GM12872 (cell line): ENCODE measurements around the gene EIF3J.

Experiments
- TF ChIP-seq, protein P1 (sequence below): IDR thresholded peaks from 3 replicates; pipeline ENCODE4 v1.5.1; 2011; ENCODE audit warnings: low read depth, mild to moderate bottlenecking, low read length, moderate library complexity; ENCODE audit not compliant: insufficient read depth

The EIF3J gene

GRCh38 chr15:44545913-44546802 is 9.2 kb downstream of the EIF3J start:
- TF ChIP-seq, protein P1, sequence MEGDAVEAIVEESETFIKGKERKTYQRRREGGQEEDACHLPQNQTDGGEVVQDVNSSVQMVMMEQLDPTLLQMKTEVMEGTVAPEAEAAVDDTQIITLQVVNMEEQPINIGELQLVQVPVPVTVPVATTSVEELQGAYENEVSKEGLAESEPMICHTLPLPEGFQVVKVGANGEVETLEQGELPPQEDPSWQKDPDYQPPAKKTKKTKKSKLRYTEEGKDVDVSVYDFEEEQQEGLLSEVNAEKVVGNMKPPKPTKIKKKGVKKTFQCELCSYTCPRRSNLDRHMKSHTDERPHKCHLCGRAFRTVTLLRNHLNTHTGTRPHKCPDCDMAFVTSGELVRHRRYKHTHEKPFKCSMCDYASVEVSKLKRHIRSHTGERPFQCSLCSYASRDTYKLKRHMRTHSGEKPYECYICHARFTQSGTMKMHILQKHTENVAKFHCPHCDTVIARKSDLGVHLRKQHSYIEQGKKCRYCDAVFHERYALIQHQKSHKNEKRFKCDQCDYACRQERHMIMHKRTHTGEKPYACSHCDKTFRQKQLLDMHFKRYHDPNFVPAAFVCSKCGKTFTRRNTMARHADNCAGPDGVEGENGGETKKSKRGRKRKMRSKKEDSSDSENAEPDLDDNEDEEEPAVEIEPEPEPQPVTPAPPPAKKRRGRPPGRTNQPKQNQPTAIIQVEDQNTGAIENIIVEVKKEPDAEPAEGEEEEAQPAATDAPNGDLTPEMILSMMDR: peak; percentile 49; the same call in 2 of the 3 replicates

GRCh38 chr15:44550256-44550655 is 13.3 kb downstream of the EIF3J start:
- TF ChIP-seq, protein P1: peak; percentile 24; the same call in 1 of the 3 replicates

DNA sequence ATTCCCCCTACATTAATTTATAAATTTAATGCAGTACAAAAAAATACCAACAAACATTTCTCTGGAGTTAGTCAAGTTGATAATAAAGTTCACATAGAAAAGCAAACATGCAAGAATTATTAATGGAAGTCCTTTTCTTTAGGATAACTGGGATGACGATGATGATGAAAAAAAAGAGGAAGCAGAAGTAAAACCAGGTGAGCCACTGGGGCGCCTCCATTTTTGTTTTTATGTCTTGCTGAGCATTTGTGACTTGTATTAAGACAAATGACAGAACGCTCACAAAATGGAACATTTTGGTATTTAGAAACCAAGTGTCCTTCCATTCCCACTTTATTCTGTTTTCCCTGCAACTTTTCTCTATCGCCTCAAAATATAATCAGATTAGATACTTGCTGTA is 13.8 kb downstream of the EIF3J start:
- TF ChIP-seq, protein P1: no peak

GRCh38 chr15:44554934-44555723 is 18.2 kb downstream of the EIF3J start:
- TF ChIP-seq, protein P1: no peak

DNA sequence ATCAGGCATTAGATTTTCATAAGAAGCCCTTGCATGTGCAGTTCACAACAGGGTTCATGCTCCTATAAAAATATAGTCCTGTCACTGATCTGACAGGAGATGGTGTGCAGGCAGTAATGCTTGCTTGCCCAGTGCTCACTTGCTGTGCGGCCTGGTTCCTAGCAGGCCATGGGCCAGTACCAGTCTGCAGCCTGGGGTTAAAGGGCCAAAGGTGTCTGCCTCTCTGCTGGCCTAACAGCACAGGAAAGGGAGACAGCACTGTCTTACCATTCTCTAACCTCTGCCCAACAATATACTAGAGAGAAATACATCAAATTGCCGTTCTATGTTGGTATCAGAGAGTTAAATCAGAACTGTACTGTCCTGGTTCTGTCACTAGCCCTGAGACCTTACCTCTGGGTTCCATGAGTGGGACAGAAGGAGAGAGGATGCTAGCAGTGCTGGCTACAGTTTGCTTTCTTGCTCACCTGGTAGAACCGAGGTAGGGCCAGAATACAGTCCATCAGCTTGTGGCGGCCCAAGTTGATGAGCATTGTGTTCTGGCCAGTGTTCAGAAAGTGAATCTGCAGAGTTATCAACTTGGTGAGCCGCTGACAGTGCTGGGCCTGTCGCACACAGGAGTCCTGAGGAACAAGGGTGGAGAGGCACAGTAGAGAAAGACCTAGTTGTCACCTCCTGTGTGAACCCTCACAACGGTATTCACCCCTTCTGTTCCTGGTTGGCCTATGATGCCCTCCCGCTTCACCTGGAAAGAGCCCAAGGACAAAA is 28.6 kb downstream of the EIF3J start:
- TF ChIP-seq, protein P1: no peak

DNA sequence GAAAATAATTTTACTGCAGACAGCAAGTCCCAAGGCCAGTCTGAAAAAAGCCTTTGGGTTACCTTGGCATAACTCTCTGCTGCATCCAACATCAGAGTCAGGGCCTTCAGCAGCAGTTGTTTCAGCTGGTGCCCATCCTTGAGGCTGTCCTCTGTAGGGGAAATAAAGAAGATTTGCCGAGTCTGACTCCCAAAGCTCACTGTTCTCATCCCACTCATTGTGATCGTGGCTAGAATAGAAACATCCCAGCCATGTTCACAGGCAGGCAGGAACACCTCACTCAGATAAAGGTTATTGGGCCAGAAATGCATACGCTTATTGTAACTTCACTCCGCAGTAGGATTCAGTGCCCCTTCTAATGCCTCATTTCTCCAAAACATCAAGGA is 29.2 kb downstream of the EIF3J start:
- TF ChIP-seq, protein P1: no peak

- TF ChIP-seq, protein P1: no peak
Observed at GRCh38 chr15:44568338-44568737, 31.4 kb downstream of the EIF3J start.
